Stimulated activated CD4-positive, alpha-beta T cell treated with anti-CD3 and anti-CD28 coated beads, Interleukin-15, amount 100 ng/mL, for 1 hour (primary cell): ENCODE results near the gene XYLT2.
"Not testable (repeated sequence)": the region's sequence is repeated elsewhere in the genome, so short reads cannot be mapped to it uniquely, and the experiment has no call there.

Experiments
- DNase-seq, 2 donors: peaks; one replicate each; pipeline ENCODE4 v3.0.0-alpha.2; 2020; ENCODE audit warnings: low read depth in 1 of 2, low spot score in 1 of 2

The XYLT2 gene

GRCh38 chr17:50345432-50346312 is at the start of gene XYLT2:
TSS of gene XYLT2 (plus strand) at chr17:50346126. CDS start at chr17:50346141, 15 bp downstream.
- DNase-seq, result peak; percentile 88 to 93

GRCh38 chr17:50297407-50297865 is 48.5 kb upstream of the XYLT2 start:
- DNase-seq, result peak; percentile 57 to 66

- DNase-seq, result no peak
Measured at GRCh38 chr17:50298018-50298417, 47.9 kb upstream of the XYLT2 start.

GRCh38 chr17:50299776-50300175 is 46.1 kb upstream of the XYLT2 start:
- DNase-seq, result no peak

- not testable (repeated sequence) for DNase-seq
Measured at GRCh38 chr17:50300824-50301223, 45.1 kb upstream of the XYLT2 start.

GRCh38 chr17:50301891-50302584 is 43.9 kb upstream of the XYLT2 start:
- DNase-seq, result no peak

GRCh38 chr17:50303051-50303450 is 42.9 kb upstream of the XYLT2 start:
- no peak for DNase-seq

- DNase-seq, result no peak
Measured at GRCh38 chr17:50303596-50303995, 42.3 kb upstream of the XYLT2 start.

- DNase-seq, result no peak
Measured at GRCh38 chr17:50304781-50305404, 41.0 kb upstream of the XYLT2 start.

GRCh38 chr17:50307654-50308053 is 38.3 kb upstream of the XYLT2 start:
- no peak for DNase-seq

GRCh38 chr17:50308666-50309065 is 37.3 kb upstream of the XYLT2 start:
- no peak for DNase-seq

GRCh38 chr17:50310455-50311111 is 35.3 kb upstream of the XYLT2 start:
- no peak for DNase-seq

GRCh38 chr17:50311112-50311460 is 34.8 kb upstream of the XYLT2 start:
- no peak for DNase-seq

GRCh38 chr17:50311483-50311882 is 34.4 kb upstream of the XYLT2 start:
- DNase-seq, result no peak

- no peak for DNase-seq
Measured at GRCh38 chr17:50312308-50312707, 33.6 kb upstream of the XYLT2 start.

GRCh38 chr17:50314456-50315011 is 31.4 kb upstream of the XYLT2 start:
- DNase-seq, result no peak

- no peak for DNase-seq
Measured at GRCh38 chr17:50316016-50316587, 29.8 kb upstream of the XYLT2 start.

- DNase-seq, result not testable (repeated sequence)
Measured at GRCh38 chr17:50316660-50317059, 29.3 kb upstream of the XYLT2 start.

GRCh38 chr17:50317121-50317520 is 28.8 kb upstream of the XYLT2 start:
- no peak for DNase-seq

- DNase-seq, result no peak
Measured at GRCh38 chr17:50318501-50319285, 27.2 kb upstream of the XYLT2 start.
